SK-N-SH (cell line): ENCODE measurements around the gene C11orf97. TPM values are rescaled to one million over a fixed set of nuclear protein-coding genes. Genes with fewer than 3 reads are reported as not detected.

Experiments
- CHD2 ChIP-seq: fragments of 150-350 bp; IDR thresholded peaks from 2 replicates; pipeline ENCODE4 v1.6.1; 2018; ENCODE audit warnings: low read length; ENCODE audit not compliant: partially characterized antibody
- CTCF ChIP-seq: fragments of 200-600 bp; sonication (generic); IDR thresholded peaks from 2 replicates; pipeline ENCODE4 v1.6.1; 2017; ENCODE audit warnings: antibody characterized with exemption, mild to moderate bottlenecking, moderate library complexity
- EP300 ChIP-seq, 2 experiments: IDR thresholded peaks; 2 replicates each; pipeline versions ENCODE4 v1.4.0 to v1.6.1; 2012; ENCODE audit warnings: borderline replicate concordance in 1 of 2, low read depth in 1 of 2, low read length in 1 of 2
- EZH2phosphoT487 ChIP-seq: fragments of 200-600 bp; sonication (generic); IDR thresholded peaks from 2 replicates; pipeline ENCODE4 v1.6.1; 2017; ENCODE audit warnings: low read depth, mixed run types, mild to moderate bottlenecking, antibody characterized with exemption, moderate library complexity, borderline replicate concordance
- FOSL2 ChIP-seq: IDR thresholded peaks from 2 replicates; pipeline ENCODE4 v1.4.0; 2012; ENCODE audit warnings: low read depth, mild to moderate bottlenecking, moderate library complexity, borderline replicate concordance
- FOXJ3 ChIP-seq: sonication (generic); formaldehyde crosslinking; IDR thresholded peaks from 2 replicates; pipeline ENCODE4 v1.5.1; 2020; ENCODE audit warnings: mild to moderate bottlenecking, missing genetic modification reagents
- FOXM1 ChIP-seq: IDR thresholded peaks from 2 replicates; pipeline ENCODE4 v1.4.0; 2012; ENCODE audit warnings: low read depth, mild to moderate bottlenecking
- GATA2 ChIP-seq: sonication (generic); formaldehyde crosslinking; IDR thresholded peaks from 2 replicates; pipeline ENCODE4 v1.5.0; 2020; ENCODE audit warnings: mild to moderate bottlenecking, missing genetic modification reagents
- JUND ChIP-seq: IDR thresholded peaks from 2 replicates; pipeline ENCODE4 v1.4.0; 2012
- MXI1 ChIP-seq: IDR thresholded peaks from 2 replicates; pipeline ENCODE4 v1.6.1; 2012; ENCODE audit warnings: mild to moderate bottlenecking, low read depth, low read length, improper control_type of control experiment
- NFIC ChIP-seq: IDR thresholded peaks from 2 replicates; pipeline ENCODE4 v1.4.0; 2012; ENCODE audit warnings: borderline replicate concordance
- POLR2AphosphoS5 ChIP-seq: IDR thresholded peaks from 2 replicates; pipeline ENCODE4 v1.6.1; 2012; ENCODE audit warnings: low read depth, low read length
- RCOR1 ChIP-seq: fragments of 150-350 bp; IDR thresholded peaks from 2 replicates; pipeline ENCODE4 v1.6.1; 2017; ENCODE audit warnings: antibody characterized with exemption, low read length
- RFX5 ChIP-seq: IDR thresholded peaks from 2 replicates; pipeline ENCODE4 v1.6.1; 2012; ENCODE audit warnings: mild to moderate bottlenecking, improper control_type of control experiment, low read length
- TAF1 ChIP-seq: IDR thresholded peaks from 2 replicates; pipeline ENCODE4 v1.6.1; 2012; ENCODE audit warnings: low read depth, mild to moderate bottlenecking, low read length, moderate library complexity, borderline replicate concordance
- TCF12 ChIP-seq: IDR thresholded peaks from 2 replicates; pipeline ENCODE4 v1.4.0; 2012
- USF2 ChIP-seq: fragments of 150-350 bp; IDR thresholded peaks from 2 replicates; pipeline ENCODE4 v1.6.1; 2017; ENCODE audit warnings: antibody characterized with exemption, low read length, low read depth, borderline replicate concordance
- YY1 ChIP-seq: IDR thresholded peaks from 2 replicates; pipeline ENCODE4 v1.4.0; 2012; ENCODE audit warnings: low read depth, mild to moderate bottlenecking
- polyA plus RNA-seq, 3 experiments: library from polyadenylated mRNA; depleted of rRNA; stranded (reverse); fragments of >200 nt; gene quantifications; 2 replicates each; pipeline ENCODE4 v1.2.3, GENCODE V29; 2012
- TF ChIP-seq, protein P1 (sequence below): IDR thresholded peaks from 2 replicates; pipeline ENCODE4; 2012

Gene C11orf97
- polyA plus RNA-seq, 1 of the 3 experiments (the other 2 are of a cell fraction), result not detected

DNA sequence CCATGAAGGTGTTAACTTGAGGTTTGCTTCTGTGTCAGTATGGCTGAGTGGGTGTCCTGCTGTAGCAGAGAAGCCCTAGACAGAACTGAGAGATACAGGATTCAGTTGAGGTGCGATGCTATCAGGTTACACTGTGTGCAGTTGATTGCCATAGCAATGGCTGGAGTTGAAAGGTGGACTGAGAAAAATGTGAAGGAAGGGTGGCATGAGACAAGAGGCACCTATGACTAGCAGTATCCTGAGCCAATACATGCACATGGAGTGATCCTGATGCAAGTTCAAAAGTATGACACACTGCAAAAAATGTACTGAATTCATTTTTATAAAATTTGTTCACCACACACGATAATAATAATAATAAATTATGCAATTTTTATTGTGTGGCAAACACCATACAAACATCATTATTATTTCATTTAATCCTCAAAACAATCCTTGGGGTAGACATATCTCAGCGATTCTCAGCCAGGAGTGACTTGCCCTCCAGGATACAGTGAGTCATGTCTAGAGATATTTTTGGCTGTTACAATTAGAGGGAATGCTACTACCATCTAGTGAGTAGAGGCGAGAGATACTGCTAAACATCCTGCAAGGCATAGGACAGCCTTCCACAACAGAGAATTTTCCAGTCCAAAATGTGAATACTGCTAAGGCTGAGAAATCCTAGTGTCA, 51.1 kb downstream of the C11orf97 start (continued):
- TF ChIP-seq CTCF (peak; percentile 60), CHD2 (no peak), MXI1 (no peak), FOSL2 (peak; percentile 73), RFX5 (no peak), FOXJ3 (no peak), EP300 (IDR thresholded peaks at IDR 0.05; ENCODE audit: borderline replicate concordance in 1 of 2, low read depth in 1 of 2, low read length in 1 of 2) (no peak), JUND (peak; percentile 53), EZH2phosphoT487 (no peak), TCF12 (no peak), USF2 (no peak), GATA2 (no peak), POLR2AphosphoS5 (no peak), TAF1 (no peak), NFIC (no peak), RCOR1 (no peak), YY1 (no peak), FOXM1 (no peak)
- TF ChIP-seq, protein P1, sequence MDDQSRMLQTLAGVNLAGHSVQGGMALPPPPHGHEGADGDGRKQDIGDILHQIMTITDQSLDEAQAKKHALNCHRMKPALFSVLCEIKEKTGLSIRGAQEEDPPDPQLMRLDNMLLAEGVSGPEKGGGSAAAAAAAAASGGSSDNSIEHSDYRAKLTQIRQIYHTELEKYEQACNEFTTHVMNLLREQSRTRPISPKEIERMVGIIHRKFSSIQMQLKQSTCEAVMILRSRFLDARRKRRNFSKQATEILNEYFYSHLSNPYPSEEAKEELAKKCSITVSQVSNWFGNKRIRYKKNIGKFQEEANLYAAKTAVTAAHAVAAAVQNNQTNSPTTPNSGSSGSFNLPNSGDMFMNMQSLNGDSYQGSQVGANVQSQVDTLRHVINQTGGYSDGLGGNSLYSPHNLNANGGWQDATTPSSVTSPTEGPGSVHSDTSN, result no peak
- TF ChIP-seq, all 33 proteins: peak for 6
